Measurements from ENCODE around the gene CLDN9. TPM values are rescaled to one million over a fixed set of nuclear protein-coding genes. Genes with fewer than 3 reads are reported as not detected.

CLDN9 gene
- total RNA-seq, 4 donors from 2014 or later = 0.40 TPM; not detected in 3

DNA sequence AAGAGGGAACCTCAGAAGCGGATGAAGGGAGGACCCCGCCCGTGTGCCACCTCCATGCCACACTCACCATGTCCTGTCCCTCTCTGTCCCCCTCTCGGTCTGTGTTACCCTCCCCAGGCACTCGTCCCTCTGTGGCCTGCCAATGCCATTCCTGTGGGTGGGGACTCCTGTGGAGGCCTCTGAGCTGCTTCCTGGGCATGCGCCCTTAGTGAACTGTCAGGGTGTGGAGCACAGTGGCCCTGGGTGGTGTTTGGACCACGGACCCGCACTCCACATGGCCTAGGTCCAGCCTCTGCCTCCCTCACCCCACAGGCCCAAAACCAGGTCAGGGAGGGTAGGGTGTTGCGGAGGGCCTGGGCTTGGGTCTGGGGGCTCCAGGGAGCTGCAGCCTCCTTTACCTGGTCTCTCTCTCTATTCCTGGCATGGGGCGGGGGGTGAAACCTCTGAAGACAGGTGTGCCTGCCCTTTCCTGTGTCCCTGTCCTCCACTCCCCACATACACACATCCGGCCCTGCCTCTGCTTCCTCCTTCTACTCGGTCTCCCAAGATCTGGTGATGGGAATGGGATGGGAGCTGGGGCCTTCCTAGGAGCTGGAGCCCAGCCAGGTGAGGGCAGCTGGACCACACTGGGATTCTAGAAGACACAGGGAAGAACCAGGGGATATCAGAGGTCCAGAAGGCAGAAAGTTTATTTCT is 21.0 kb upstream of the CLDN9 start:
- no peak for TF ChIP-seq POLR2A (IDR thresholded peaks at IDR 0.05)
- TF ChIP-seq, protein P1, sequence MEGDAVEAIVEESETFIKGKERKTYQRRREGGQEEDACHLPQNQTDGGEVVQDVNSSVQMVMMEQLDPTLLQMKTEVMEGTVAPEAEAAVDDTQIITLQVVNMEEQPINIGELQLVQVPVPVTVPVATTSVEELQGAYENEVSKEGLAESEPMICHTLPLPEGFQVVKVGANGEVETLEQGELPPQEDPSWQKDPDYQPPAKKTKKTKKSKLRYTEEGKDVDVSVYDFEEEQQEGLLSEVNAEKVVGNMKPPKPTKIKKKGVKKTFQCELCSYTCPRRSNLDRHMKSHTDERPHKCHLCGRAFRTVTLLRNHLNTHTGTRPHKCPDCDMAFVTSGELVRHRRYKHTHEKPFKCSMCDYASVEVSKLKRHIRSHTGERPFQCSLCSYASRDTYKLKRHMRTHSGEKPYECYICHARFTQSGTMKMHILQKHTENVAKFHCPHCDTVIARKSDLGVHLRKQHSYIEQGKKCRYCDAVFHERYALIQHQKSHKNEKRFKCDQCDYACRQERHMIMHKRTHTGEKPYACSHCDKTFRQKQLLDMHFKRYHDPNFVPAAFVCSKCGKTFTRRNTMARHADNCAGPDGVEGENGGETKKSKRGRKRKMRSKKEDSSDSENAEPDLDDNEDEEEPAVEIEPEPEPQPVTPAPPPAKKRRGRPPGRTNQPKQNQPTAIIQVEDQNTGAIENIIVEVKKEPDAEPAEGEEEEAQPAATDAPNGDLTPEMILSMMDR (IDR thresholded peaks at IDR 0.05 in 4 of 5, conservative IDR thresholded peaks at IDR 0.05 in 1 of 5) = no peak
- Histone ChIP-seq H3K27me3 (no peaks in the 10 kb centered on the region), H3K9me3 (no peaks in the 10 kb centered on the region), H3K27ac (no peak overlapping the region), H3K4me1 (peaks cover 0 to under 1% of the 10 kb centered on the region in 2 donors), H3K4me3 (no peak overlapping the region), H3K36me3 (no peaks in the 10 kb centered on the region)
- intact Hi-C loops (cut with DNase I; ENCODE audit: low total_unique reads) (no loop called here), in situ Hi-C loops (cut with MboI; ENCODE audit: low sequenced_read_pairs in 4 of 4) (no loop called here)
- DNase-seq = no peak
- no peak for ATAC-seq

DNA sequence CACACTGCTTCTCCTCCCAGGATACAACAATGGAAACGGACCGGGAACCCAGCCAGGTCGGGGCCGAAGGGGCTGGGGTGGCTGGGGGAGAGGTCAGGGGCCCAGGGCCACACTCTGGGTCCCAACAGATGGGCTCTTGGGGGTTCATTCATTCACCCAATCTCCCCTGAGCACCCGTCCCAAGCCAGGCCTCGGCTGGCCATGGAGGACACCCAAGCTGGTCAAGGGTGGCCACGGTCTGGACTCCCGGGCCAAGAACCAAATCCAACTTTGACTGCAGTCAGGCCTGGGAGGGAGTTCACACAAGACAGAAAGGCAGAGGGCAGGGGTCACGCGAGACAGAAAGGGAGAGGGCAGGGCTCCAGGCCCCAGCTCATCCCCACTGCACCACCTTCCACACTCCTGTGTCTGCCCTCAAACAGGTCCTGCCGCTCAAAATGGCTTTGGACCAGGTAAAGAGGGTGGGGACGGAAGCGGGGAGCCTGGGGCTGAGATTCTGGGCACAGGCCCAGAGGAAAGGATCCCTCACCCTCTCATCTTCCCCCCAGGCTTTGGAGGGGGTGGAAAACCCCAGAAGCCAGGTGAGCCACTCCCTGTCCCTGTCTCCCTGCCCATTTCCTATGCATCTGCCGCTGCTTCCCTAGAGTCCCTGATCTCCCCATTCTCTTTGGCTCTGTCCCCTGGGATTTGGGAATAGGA is 20.2 kb upstream of the CLDN9 start:
- H3K36me3 ChIP-seq = no peaks in the 10 kb centered on the region
- intact Hi-C loops (cut with DNase I; ENCODE audit: low total_unique reads) (no loop called here), in situ Hi-C loops (cut with MboI; ENCODE audit: low sequenced_read_pairs in 4 of 4) (no loop called here)
- DNase-seq = no peak
- no peaks in the 10 kb centered on the region for H3K9me3 ChIP-seq
- no peaks in the 10 kb centered on the region for H3K4me1 ChIP-seq
- H3K4me3 ChIP-seq = no peak overlapping the region
- H3K27me3 ChIP-seq = no peaks in the 10 kb centered on the region
- H3K27ac ChIP-seq = no peak overlapping the region
- ATAC-seq = no peak
- TF ChIP-seq, protein P1 (IDR thresholded peaks at IDR 0.05 in 4 of 5, conservative IDR thresholded peaks at IDR 0.05 in 1 of 5) = no peak

DNA sequence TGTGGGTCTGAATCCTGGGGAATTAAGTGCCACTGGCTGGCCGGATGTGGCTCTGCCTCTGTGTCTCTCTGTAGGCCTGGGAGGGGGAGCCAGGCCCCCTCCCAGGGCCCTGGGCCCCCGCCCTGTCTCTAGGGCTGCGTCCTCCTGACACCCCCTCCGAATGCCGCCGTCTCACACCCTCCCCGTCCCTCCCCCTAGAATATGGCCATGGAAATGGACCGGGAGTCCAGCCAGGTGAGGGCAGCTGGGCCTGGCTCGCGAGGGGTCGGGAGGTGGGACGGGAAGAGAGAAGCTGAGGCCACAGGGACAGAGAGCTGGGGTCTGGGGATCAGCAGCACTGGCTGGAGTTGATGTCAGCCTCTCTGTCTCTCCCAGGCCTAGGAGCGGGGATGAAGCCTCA is 16.4 kb upstream of the CLDN9 start:
- intact Hi-C loops (cut with DNase I; ENCODE audit: low total_unique reads) = no loop called here
- no peak for TF ChIP-seq POLR2A (IDR thresholded peaks at IDR 0.05)
- TF ChIP-seq, protein P1 (IDR thresholded peaks at IDR 0.05 in 4 of 5, conservative IDR thresholded peaks at IDR 0.05 in 1 of 5) = no peak

DNA sequence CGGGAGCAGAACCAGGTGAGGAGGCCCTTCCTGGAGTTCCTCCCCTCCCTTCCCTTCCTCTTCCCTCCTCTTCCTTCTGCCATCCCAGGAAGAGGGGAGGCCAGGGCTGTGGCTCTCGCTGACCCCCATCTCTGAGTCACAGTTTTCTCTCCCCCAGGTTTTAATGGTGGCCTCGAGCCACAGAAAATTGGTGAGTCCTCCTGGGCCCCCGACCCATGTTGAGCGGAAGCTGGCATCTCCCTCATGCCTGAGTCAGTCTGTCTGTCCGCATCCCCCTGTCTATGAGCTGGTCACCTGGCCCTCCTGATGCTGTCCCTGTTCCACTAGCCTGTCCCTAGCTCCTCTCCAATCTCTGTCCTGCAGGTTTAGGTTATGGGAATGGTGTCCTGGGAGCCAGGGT is 12.8 kb upstream of the CLDN9 start:
- Histone ChIP-seq H3K36me3 (no peaks in the 10 kb centered on the region), H3K4me3 (no peak overlapping the region), H3K27ac (no peak overlapping the region), H3K4me1 (peaks cover 2 to 3% of the 10 kb centered on the region in 2 donors), H3K9me3 (no peaks in the 10 kb centered on the region), H3K27me3 (no peaks in the 10 kb centered on the region)
- in situ Hi-C loops (cut with MboI; ENCODE audit: low sequenced_read_pairs in 4 of 4) (no loop called here), intact Hi-C loops (cut with DNase I; ENCODE audit: low total_unique reads) (no loop called here)
- no peak for DNase-seq
- ATAC-seq = no peak
- TF ChIP-seq POLR2A (IDR thresholded peaks at IDR 0.05) = no peak
- TF ChIP-seq, protein P1 (IDR thresholded peaks at IDR 0.05 in 4 of 5, conservative IDR thresholded peaks at IDR 0.05 in 1 of 5) = no peak

More for the DNA sequence above, 16.4 kb upstream of the CLDN9 start:
- Histone ChIP-seq H3K4me3 (no peak overlapping the region), H3K27me3 (no peaks in the 10 kb centered on the region), H3K4me1 (no peaks in the 10 kb centered on the region), H3K9me3 (no peaks in the 10 kb centered on the region), H3K36me3 (no peaks in the 10 kb centered on the region), H3K27ac (no peak overlapping the region)
- in situ Hi-C loops (cut with MboI; ENCODE audit: low sequenced_read_pairs in 4 of 4) = no loop called here
- DNase-seq (no peak), ATAC-seq (no peak)

Measured in gastrocnemius medialis (tissue), 4 donors.